Liver (tissue), 9 donors: ENCODE measurements around the gene CEP250. TPM values are rescaled to one million over a fixed set of nuclear protein-coding genes. Genes with fewer than 3 reads are reported as not detected.

Source experiments
- DNase-seq: peaks from one replicate; pipeline ENCODE4 v3.0.0-alpha.2; 2017; ENCODE audit warnings: low spot score
- H3K27ac ChIP-seq, 2 donors: one replicate each; pipeline ENCODE4 v1.7.0; 2013; ENCODE audit warnings: inconsistent platforms in 2 of 2, low read length in 2 of 2, control low read depth in 1 of 2, low read depth in 1 of 2, mild to moderate bottlenecking in 1 of 2
- H3K27me3 ChIP-seq, 4 donors: one replicate each; pipeline versions ENCODE4 v1.6.1 to v1.7.0; 2013; ENCODE audit warnings: low read length in 3 of 4, inconsistent platforms in 1 of 4, mild to moderate bottlenecking in 1 of 4, moderate library complexity in 1 of 4; ENCODE audit not compliant: control insufficient read depth in 4 of 4, insufficient read depth in 4 of 4
- H3K36me3 ChIP-seq, 4 donors: one replicate each; pipeline versions ENCODE4 v1.6.1 to v1.7.0; 2013; ENCODE audit warnings: low read length in 3 of 4, mild to moderate bottlenecking in 3 of 4, low read depth in 1 of 4, moderate library complexity in 1 of 4; ENCODE audit not compliant: control insufficient read depth in 4 of 4, insufficient read depth in 3 of 4
- H3K4me1 ChIP-seq, 4 donors: one replicate each; pipeline versions ENCODE4 v1.6.1 to v1.7.0; 2013; ENCODE audit warnings: low read length in 3 of 4, mild to moderate bottlenecking in 3 of 4, moderate library complexity in 1 of 4; ENCODE audit not compliant: control insufficient read depth in 4 of 4, insufficient read depth in 4 of 4
- H3K4me3 ChIP-seq, 3 donors: one replicate each; pipeline versions ENCODE4 v1.6.1 to v1.7.0; 2013; ENCODE audit warnings: low read length in 3 of 3, control low read depth in 1 of 3, low read depth in 1 of 3, mild to moderate bottlenecking in 1 of 3
- H3K9ac ChIP-seq, 2 donors: one replicate each; pipeline ENCODE4 v1.7.0; 2013; ENCODE audit warnings: low read length in 2 of 2, mild to moderate bottlenecking in 2 of 2, moderate library complexity in 2 of 2, control low read depth in 1 of 2, low read depth in 1 of 2
- H3K9me3 ChIP-seq, 4 donors: one replicate each; pipeline versions ENCODE4 v1.6.1 to v1.7.0; 2013; ENCODE audit warnings: low read length in 3 of 4; ENCODE audit not compliant: control insufficient read depth in 4 of 4
- EGR1 ChIP-seq, 2 donors: IDR thresholded peaks; 2 replicates each; pipeline ENCODE4 v1.6.1; 2016 to 2018; ENCODE audit warnings: antibody characterized with exemption in 2 of 2, low read depth in 2 of 2
- FOXA1 ChIP-seq: IDR thresholded peaks from 2 replicates; pipeline ENCODE4 v1.6.1; 2016; ENCODE audit warnings: antibody characterized with exemption
- FOXA2 ChIP-seq: IDR thresholded peaks from 2 replicates; pipeline ENCODE4 v1.6.1; 2016; ENCODE audit warnings: antibody characterized with exemption
- HNF4A ChIP-seq, 2 donors: conservative IDR thresholded peaks; 2 replicates each; pipeline ENCODE4 v1.6.1; 2016; ENCODE audit warnings: antibody characterized with exemption in 2 of 2, mild to moderate bottlenecking in 2 of 2
- HNF4G ChIP-seq: IDR thresholded peaks from 2 replicates; pipeline ENCODE4 v1.6.1; 2016; ENCODE audit warnings: antibody characterized with exemption
- JUND ChIP-seq, 2 donors: IDR thresholded peaks; 2 replicates each; pipeline ENCODE4 v1.6.1; 2016; ENCODE audit warnings: antibody characterized with exemption in 2 of 2
- NR2F2 ChIP-seq: IDR thresholded peaks from 2 replicates; pipeline ENCODE4 v1.6.1; 2016; ENCODE audit warnings: antibody characterized with exemption
- RAD21 ChIP-seq, 2 donors: IDR thresholded peaks; 2 replicates each; pipeline ENCODE4 v1.6.1; 2016; ENCODE audit warnings: antibody characterized with exemption in 2 of 2, mild to moderate bottlenecking in 2 of 2
- RXRA ChIP-seq, 2 donors: IDR thresholded peaks; 2 replicates each; pipeline ENCODE4 v1.6.1; 2017 to 2018; ENCODE audit warnings: antibody characterized with exemption in 2 of 2, mild to moderate bottlenecking in 1 of 2
- SP1 ChIP-seq: IDR thresholded peaks from 2 replicates; pipeline ENCODE4 v1.6.1; 2018; ENCODE audit warnings: antibody characterized with exemption, mild to moderate bottlenecking
- TAF1 ChIP-seq: conservative IDR thresholded peaks from 2 replicates; pipeline ENCODE4 v1.6.1; 2016; ENCODE audit warnings: antibody characterized with exemption, mild to moderate bottlenecking
- YY1 ChIP-seq: IDR thresholded peaks from 2 replicates; pipeline ENCODE4 v1.6.1; 2016; ENCODE audit warnings: antibody characterized with exemption, mild to moderate bottlenecking
- WGBS: extraction: QIAGEN DNeasy Blood & Tissue Kit; methylation state at CpG from one replicate; pipeline ENCODE4 v1.1.7; 2013; 5-methylcytosine and 5-hydroxymethylcytosine counted together
- polyA plus RNA-seq, 2 donors: library from polyadenylated mRNA; stranded (reverse) in 1 of 2; unstranded in 1 of 2; fragments of 200-250 nt in 1 of 2; fragments of >200 nt in 1 of 2; fragmentation: Nextera tagmentation in 1 of 2; extraction: Ambion mirVana in 1 of 2; gene quantifications; one replicate each; pipeline versions ENCODE4 v1.2.1 to v1.2.3, GENCODE V29; 2013 to 2015
- total RNA-seq, 2 donors: library from RNA; depleted of rRNA; stranded (reverse); fragments of >200 nt; gene quantifications; one replicate each; pipeline ENCODE4 v1.2.3, GENCODE V29; 2014
- TF ChIP-seq, protein P1 (sequence below): fragments of 150-350 bp; IDR thresholded peaks from 2 replicates; pipeline ENCODE4 v1.5.1; 2017; ENCODE audit warnings: improper control_type of control experiment, low read depth, low read length; ENCODE audit not compliant: missing input control
- TF ChIP-seq, protein P2 (sequence below): IDR thresholded peaks from 2 replicates; pipeline ENCODE4 v1.6.1; 2016; ENCODE audit warnings: antibody characterized with exemption
- TF ChIP-seq, protein P3 (sequence below): IDR thresholded peaks from 2 replicates; pipeline ENCODE4 v1.6.1; 2016; ENCODE audit warnings: antibody characterized with exemption, mild to moderate bottlenecking
- TF ChIP-seq, protein P4 (sequence below): IDR thresholded peaks from 2 replicates; pipeline ENCODE4 v1.6.1; 2016; ENCODE audit warnings: antibody characterized with exemption
- donor health status: healthy.
- donor health status: healthy.
- donor health status: healthy.
- donor health status: healthy.
- donor health status: healthy.

Gene CEP250
- total and polyA plus RNA-seq, 4 donors = 3.4 to 13.3 (median 8.3) TPM

DNA sequence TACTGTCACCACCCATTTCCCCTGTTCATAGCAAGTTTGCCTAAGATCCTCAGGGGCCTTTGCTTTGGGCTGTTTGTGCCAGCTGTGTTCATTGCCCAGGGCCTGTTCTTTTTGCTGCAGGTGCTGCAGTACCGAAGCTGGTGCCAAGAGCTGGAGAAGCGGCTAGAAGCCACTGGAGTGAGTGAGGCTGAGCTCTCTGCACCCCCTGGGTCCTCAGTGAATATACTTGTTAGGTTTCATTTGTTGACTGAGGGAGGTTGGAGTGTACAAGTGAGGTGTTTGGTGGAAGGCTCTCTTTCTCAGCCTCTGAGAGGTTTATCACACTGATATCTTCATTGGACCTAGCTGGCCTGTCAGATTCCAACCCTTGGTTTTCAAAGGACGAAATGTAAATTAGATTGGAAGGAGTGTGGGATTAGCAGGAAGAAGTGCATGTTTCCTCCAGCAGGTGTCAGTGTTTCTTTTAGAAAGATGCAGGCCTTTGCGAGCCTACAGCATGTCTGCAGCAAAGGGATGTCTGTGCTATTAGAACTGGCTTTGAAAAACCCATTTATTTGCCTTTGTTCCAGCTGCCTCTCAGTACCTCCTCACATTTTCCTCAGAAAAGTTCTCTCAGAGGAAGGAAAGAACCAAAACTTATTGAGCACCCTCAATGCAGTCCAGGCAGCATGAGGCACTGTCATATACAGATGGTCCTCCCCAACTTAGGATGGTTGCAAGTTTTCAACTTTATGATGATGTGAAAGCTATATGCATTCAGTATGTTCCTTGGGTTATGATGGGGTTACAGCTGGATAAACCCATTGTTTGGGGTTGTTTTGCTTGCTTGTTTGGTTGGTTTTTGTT lies 8.3 kb downstream of the CEP250 start:
- no peaks in the 10 kb centered on the region for H3K27me3 ChIP-seq
- H3K27ac ChIP-seq = no peak overlapping the region
- no peak for TF ChIP-seq YY1
- TF ChIP-seq EGR1 (IDR thresholded peaks at IDR 0.05; ENCODE audit: low read depth in 2 of 2) = no peak
- TF ChIP-seq TAF1 = no peak
- TF ChIP-seq SP1 = no peak
- no peak for TF ChIP-seq NR2F2
- TF ChIP-seq, protein P1, sequence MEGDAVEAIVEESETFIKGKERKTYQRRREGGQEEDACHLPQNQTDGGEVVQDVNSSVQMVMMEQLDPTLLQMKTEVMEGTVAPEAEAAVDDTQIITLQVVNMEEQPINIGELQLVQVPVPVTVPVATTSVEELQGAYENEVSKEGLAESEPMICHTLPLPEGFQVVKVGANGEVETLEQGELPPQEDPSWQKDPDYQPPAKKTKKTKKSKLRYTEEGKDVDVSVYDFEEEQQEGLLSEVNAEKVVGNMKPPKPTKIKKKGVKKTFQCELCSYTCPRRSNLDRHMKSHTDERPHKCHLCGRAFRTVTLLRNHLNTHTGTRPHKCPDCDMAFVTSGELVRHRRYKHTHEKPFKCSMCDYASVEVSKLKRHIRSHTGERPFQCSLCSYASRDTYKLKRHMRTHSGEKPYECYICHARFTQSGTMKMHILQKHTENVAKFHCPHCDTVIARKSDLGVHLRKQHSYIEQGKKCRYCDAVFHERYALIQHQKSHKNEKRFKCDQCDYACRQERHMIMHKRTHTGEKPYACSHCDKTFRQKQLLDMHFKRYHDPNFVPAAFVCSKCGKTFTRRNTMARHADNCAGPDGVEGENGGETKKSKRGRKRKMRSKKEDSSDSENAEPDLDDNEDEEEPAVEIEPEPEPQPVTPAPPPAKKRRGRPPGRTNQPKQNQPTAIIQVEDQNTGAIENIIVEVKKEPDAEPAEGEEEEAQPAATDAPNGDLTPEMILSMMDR = peak; percentile 84
- TF ChIP-seq FOXA2 = no peak
- TF ChIP-seq, protein P2, sequence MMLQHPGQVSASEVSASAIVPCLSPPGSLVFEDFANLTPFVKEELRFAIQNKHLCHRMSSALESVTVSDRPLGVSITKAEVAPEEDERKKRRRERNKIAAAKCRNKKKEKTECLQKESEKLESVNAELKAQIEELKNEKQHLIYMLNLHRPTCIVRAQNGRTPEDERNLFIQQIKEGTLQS = no peak
- TF ChIP-seq RXRA (IDR thresholded peaks at IDR 0.05) = no peak
- no peak for TF ChIP-seq HNF4A (conservative IDR thresholded peaks at IDR 0.05)
- TF ChIP-seq, protein P3, sequence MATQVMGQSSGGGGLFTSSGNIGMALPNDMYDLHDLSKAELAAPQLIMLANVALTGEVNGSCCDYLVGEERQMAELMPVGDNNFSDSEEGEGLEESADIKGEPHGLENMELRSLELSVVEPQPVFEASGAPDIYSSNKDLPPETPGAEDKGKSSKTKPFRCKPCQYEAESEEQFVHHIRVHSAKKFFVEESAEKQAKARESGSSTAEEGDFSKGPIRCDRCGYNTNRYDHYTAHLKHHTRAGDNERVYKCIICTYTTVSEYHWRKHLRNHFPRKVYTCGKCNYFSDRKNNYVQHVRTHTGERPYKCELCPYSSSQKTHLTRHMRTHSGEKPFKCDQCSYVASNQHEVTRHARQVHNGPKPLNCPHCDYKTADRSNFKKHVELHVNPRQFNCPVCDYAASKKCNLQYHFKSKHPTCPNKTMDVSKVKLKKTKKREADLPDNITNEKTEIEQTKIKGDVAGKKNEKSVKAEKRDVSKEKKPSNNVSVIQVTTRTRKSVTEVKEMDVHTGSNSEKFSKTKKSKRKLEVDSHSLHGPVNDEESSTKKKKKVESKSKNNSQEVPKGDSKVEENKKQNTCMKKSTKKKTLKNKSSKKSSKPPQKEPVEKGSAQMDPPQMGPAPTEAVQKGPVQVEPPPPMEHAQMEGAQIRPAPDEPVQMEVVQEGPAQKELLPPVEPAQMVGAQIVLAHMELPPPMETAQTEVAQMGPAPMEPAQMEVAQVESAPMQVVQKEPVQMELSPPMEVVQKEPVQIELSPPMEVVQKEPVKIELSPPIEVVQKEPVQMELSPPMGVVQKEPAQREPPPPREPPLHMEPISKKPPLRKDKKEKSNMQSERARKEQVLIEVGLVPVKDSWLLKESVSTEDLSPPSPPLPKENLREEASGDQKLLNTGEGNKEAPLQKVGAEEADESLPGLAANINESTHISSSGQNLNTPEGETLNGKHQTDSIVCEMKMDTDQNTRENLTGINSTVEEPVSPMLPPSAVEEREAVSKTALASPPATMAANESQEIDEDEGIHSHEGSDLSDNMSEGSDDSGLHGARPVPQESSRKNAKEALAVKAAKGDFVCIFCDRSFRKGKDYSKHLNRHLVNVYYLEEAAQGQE = no peak
- TF ChIP-seq RAD21 (IDR thresholded peaks at IDR 0.05) = peak; percentile 82 to 90
- TF ChIP-seq, protein P4, sequence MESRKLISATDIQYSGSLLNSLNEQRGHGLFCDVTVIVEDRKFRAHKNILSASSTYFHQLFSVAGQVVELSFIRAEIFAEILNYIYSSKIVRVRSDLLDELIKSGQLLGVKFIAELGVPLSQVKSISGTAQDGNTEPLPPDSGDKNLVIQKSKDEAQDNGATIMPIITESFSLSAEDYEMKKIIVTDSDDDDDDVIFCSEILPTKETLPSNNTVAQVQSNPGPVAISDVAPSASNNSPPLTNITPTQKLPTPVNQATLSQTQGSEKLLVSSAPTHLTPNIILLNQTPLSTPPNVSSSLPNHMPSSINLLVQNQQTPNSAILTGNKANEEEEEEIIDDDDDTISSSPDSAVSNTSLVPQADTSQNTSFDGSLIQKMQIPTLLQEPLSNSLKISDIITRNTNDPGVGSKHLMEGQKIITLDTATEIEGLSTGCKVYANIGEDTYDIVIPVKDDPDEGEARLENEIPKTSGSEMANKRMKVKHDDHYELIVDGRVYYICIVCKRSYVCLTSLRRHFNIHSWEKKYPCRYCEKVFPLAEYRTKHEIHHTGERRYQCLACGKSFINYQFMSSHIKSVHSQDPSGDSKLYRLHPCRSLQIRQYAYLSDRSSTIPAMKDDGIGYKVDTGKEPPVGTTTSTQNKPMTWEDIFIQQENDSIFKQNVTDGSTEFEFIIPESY = no peak
- TF ChIP-seq HNF4G = no peak
- no peak for TF ChIP-seq FOXA1
- TF ChIP-seq JUND (IDR thresholded peaks at IDR 0.05) = no peak
- peaks cover 0 to 6% (median 1%) of the 10 kb centered on the region in 4 donors for H3K4me1 ChIP-seq
- peaks cover 0 to 20% (median 12%) of the 10 kb centered on the region in 4 donors for H3K36me3 ChIP-seq
- H3K4me3 ChIP-seq = no peak overlapping the region
- no peaks in the 10 kb centered on the region for H3K9me3 ChIP-seq
- peak; percentile 74 for DNase-seq
- WGBS = 47% methylated on average over 4 of the region's 4 CpGs
- no peak overlapping the region for H3K9ac ChIP-seq
